Lower lobe of right lung (tissue), 2 donors: Measurements from ENCODE around the gene CFAP119. TPM values are rescaled to one million over a fixed set of nuclear protein-coding genes. Genes with fewer than 3 reads are reported as not detected.
A peak's percentile ranks its signal among the peaks of the same experiment; 100 is the strongest.

Experiments
- ATAC-seq, 2 donors: fragments of 200-7000 bp; cut with Tn5 transposase; one replicate each; pipeline ENCODE4 v1.9.1; 2020 to 2022; ENCODE audit warnings: mild to moderate bottlenecking in 2 of 2, moderate library complexity in 2 of 2
- DNase-seq: peaks from one replicate; pipeline ENCODE4 v3.0.0-alpha.2; 2020
- H3K27ac ChIP-seq: fragments of 200-600 bp; one replicate; pipeline ENCODE4 v1.8.0; 2022
- H3K27me3 ChIP-seq: fragments of 200-600 bp; one replicate; pipeline ENCODE4 v1.8.0; 2022; ENCODE audit warnings: low read depth
- H3K36me3 ChIP-seq: fragments of 200-600 bp; one replicate; pipeline ENCODE4 v1.8.0; 2022; ENCODE audit warnings: mild to moderate bottlenecking
- H3K4me1 ChIP-seq: fragments of 200-600 bp; one replicate; pipeline ENCODE4 v1.8.0; 2022
- H3K4me3 ChIP-seq: fragments of 200-600 bp; one replicate; pipeline ENCODE4 v1.8.0; 2022; ENCODE audit warnings: mild to moderate bottlenecking
- H3K9me3 ChIP-seq: fragments of 200-600 bp; one replicate; pipeline ENCODE4 v1.8.0; 2022
- intact Hi-C: fragments of 100-400 bp; cut with DNase I; formaldehyde crosslinking; loops from one replicate; pipeline ENCODE4 v1.11.0; 2022
- total RNA-seq: library from RNA; stranded (reverse); fragmentation: NEBNext Ultra II Directional; extraction: Animal tissue kit (Norgen Biotek cat#: 25700); gene quantifications from one replicate; pipeline ENCODE4 v1.2.1, GENCODE V29; 2021
- TF ChIP-seq, protein P1 (sequence below): fragments of 200-600 bp; IDR thresholded peaks from one replicate; pipeline ENCODE4 v1.8.0; 2022; ENCODE audit warnings: antibody characterized with exemption, mild to moderate bottlenecking
- donor health status: DM: no; HTN: yes; CAD: no; lungs with severe emphysema.

CFAP119 gene
- total RNA-seq, 1 donor from 2014 or later, result 11.1 TPM

DNA sequence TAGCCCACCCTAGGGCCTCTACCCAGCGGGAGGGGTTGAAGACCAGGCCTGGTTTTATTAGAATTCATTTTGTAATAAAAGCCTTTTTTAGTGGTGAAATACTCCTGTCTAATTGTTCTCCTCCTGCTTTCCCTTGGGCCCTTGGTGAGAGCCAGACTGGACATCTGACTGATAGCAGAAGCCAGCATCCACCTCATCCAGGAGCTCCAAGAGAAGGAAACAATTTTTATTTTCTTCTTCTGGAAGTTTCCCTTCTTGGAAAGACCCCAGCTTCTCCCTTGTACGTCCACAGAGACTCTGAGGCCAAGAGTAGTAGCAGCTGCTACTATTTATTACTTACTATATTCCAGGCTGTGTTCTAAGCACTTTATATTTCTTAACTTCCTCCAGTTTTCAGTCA is 17.7 kb downstream of the CFAP119 start:
- H3K36me3 ChIP-seq, result peaks cover 34% of the 10 kb centered on the region
- no peak overlapping the region for H3K27ac ChIP-seq
- intact Hi-C loops, result no loop called here
- no peak for DNase-seq
- TF ChIP-seq, protein P1, sequence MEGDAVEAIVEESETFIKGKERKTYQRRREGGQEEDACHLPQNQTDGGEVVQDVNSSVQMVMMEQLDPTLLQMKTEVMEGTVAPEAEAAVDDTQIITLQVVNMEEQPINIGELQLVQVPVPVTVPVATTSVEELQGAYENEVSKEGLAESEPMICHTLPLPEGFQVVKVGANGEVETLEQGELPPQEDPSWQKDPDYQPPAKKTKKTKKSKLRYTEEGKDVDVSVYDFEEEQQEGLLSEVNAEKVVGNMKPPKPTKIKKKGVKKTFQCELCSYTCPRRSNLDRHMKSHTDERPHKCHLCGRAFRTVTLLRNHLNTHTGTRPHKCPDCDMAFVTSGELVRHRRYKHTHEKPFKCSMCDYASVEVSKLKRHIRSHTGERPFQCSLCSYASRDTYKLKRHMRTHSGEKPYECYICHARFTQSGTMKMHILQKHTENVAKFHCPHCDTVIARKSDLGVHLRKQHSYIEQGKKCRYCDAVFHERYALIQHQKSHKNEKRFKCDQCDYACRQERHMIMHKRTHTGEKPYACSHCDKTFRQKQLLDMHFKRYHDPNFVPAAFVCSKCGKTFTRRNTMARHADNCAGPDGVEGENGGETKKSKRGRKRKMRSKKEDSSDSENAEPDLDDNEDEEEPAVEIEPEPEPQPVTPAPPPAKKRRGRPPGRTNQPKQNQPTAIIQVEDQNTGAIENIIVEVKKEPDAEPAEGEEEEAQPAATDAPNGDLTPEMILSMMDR, result no peak
- no peaks in the 10 kb centered on the region for H3K27me3 ChIP-seq
- H3K4me1 ChIP-seq, result peaks cover 40% of the 10 kb centered on the region
- no peaks in the 10 kb centered on the region for H3K9me3 ChIP-seq
- no peak for ATAC-seq
- H3K4me3 ChIP-seq, result no peak overlapping the region

DNA sequence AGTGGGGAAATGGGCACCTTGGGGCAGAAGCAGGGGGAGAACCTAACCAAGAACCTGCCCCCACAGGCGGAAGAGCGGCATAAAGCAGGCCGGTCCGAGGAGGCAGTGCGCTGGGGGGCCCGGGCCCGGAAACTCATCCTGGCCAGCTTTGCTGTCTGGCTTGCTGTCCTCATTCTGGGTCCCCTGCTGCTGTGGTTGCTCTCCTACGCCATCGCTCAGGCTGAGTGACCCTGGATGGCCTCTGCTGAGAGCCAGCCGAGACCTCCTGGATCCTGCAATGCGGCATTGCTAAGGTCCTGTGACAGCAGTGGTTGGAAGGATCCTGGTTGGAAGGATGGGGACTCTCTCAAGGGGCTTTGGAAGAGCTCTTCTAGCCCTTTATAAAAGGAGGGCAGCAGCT is 18.1 kb downstream of the CFAP119 start:
- Histone ChIP-seq H3K9me3 (no peaks in the 10 kb centered on the region), H3K4me3 (no peak overlapping the region), H3K27ac (no peak overlapping the region), H3K4me1 (peaks cover 40% of the 10 kb centered on the region), H3K27me3 (no peaks in the 10 kb centered on the region), H3K36me3 (peaks cover 39% of the 10 kb centered on the region)
- intact Hi-C loops, result no loop called here
- DNase-seq (no peak), ATAC-seq (no peak)
- TF ChIP-seq, protein P1, result no peak

DNA sequence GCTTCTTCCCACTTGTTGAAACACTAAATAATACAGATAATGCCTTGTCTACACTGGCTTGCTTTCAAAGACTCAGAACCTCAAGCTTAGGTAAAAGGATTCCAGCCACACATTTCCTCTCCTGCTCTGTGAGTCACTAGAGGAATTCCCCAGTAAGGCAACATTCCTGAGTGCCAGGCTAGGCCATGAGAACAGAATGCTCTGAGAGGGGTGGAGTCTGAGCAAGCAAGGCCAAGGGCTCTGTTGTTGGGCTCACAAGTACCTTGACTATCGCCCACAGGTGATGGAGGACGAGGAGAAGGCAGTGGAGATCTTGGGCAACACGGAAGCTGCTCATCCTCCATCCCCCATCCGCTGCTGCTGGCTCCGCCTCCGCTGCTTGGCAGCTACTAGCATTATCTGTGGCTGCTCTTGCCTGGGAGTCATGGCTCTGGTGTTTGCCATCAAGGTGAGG is 20.4 kb downstream of the CFAP119 start:
- no peaks in the 10 kb centered on the region for H3K9me3 ChIP-seq
- no peaks in the 10 kb centered on the region for H3K27me3 ChIP-seq
- H3K36me3 ChIP-seq, result peaks cover 61% of the 10 kb centered on the region
- H3K4me3 ChIP-seq, result peak overlapping the region; percentile 24
- ATAC-seq (peak; percentile 92 to 93), DNase-seq (peak; percentile 78)
- peak overlapping the region; percentile 88 for H3K27ac ChIP-seq
- peaks cover 33% of the 10 kb centered on the region for H3K4me1 ChIP-seq
- intact Hi-C loops, result no loop called here
- TF ChIP-seq, protein P1, result no peak

DNA sequence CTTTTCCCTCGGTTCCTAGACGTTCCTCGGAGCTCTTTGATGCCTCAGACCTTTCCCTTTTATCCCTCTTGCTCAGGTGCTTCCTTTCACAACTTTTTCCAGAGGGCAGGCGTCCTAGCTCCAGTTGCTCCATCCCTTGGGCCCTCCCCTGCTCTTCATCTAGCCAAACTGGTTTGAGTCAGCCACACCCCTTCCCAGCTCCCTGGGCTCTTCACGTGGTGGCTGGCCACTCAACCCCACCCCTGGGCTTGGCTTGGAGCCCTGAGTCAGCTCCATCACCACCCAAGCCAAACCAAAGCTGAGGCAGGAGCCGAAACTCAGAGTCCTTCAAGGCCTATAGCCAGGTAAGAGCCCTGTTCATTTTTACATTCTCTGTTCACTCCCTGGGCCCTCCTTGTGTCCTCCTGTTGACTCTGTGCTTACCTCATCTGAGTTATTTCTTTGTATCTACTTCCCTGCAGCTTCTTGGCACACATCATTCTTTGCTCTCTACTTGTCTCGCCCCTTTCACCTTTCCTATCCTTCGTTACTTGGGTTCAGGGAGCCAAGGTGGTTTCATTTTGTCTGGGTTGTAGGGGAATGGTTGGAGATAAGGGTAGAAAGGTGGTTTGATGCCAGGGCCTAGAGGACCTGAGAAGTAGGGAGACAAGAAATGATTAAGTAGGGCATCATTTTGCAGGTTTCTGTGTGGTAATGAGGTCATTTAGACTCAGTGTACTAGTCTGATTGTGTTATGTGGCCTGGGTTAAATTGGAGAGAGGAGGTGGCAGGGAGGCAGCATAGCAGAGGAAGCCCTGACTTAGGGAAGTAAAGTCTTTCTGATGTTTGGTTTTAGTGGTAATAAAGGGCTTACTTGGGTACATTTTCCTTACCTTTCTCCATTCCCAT is 21.3 kb downstream of the CFAP119 start:
- ATAC-seq, result peak; percentile 91 to 92

DNA sequence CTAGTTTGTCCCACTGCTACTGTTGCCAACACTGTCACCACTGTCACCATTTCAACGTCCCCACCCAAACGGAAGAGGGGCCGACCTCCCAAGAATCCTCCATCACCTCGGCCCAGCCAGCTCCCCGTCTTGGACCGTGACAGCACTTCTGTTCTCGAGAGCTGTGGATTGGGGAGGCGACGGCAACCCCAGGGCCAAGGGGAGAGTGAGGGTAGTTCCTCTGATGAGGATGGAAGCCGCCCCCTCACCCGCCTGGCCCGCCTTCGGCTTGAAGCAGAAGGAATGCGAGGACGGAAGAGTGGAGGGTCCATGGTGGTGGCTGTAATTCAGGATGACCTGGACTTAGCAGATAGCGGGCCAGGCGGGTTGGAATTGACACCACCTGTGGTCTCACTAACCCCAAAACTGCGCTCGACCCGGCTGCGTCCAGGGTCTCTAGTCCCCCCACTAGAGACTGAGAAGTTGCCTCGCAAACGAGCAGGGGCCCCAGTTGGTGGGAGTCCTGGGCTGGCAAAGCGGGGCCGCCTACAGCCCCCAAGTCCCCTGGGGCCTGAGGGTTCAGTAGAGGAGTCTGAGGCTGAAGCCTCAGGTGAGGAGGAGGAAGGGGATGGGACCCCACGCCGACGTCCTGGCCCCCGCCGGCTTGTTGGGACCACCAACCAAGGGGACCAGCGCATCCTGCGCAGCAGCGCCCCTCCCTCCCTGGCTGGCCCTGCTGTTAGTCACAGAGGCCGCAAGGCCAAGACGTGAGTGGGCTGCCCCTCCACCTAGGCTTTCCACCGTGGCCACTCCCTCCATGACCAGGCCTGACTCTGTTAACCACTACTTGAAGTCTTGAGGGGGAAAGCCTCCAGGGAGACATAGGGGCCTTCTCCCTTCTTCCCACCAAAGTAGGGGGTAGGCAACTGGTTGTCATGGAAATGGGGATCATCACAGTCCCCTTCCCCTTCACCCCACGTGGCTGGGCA is 22.6 kb downstream of the CFAP119 start:
- Histone ChIP-seq H3K4me1 (peaks cover 33% of the 10 kb centered on the region), H3K36me3 (peaks cover 68% of the 10 kb centered on the region), H3K27me3 (no peaks in the 10 kb centered on the region), H3K9me3 (no peaks in the 10 kb centered on the region), H3K4me3 (no peak overlapping the region), H3K27ac (peak overlapping the region; percentile 88)
- TF ChIP-seq, protein P1, result no peak
- intact Hi-C loops, result no loop called here
- DNase-seq (no peak), ATAC-seq (no peak)

More for the DNA sequence above, 21.3 kb downstream of the CFAP119 start:
- H3K4me3 ChIP-seq, result peak overlapping the region; percentile 37
- peaks cover 69% of the 10 kb centered on the region for H3K36me3 ChIP-seq
- peaks cover 33% of the 10 kb centered on the region for H3K4me1 ChIP-seq
- TF ChIP-seq, protein P1, result no peak
- no peaks in the 10 kb centered on the region for H3K9me3 ChIP-seq
- H3K27me3 ChIP-seq, result no peaks in the 10 kb centered on the region
- intact Hi-C loops, result no loop called here
- H3K27ac ChIP-seq, result peak overlapping the region; percentile 88
- DNase-seq, result peak; percentile 91
